ENCODE measurements around the gene PSMB5. TPM values are rescaled to one million over a fixed set of nuclear protein-coding genes. Genes with fewer than 3 reads are reported as not detected.

PSMB5 gene
- total RNA-seq, 1 experiment from 2014 or later, result 165 TPM

DNA sequence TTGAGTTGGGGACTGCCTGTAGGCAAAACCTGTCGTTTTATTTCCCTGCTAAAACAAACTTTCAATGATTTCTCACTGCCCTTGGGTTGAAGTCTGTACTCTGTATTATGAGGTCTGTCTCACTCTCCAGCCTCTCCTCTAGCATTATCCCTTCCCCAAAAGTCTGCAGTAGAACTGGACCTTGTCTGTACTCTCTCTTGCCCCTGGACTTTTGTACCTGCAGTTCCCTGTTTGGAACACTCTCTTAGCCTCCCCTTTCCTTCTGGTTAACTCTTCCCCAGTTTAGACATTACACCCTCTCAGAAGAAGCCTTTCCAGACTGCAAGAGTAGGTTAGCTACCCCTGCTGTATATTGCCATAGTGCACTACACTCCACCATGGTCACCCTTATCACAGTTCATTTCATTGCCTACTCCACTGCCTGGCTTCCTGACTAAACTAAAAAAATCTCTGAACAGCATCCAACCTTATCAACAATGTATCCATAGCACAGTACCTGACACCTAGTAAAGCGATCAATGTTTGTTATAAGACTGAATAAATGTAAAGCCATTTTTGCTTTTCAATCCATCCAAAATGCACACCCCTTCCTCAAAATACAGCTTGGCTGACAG is 48.7 kb downstream of the PSMB5 start:
- in situ Hi-C loops (cut with HindIII; ENCODE audit: low pct_unique_long_range_greater_than_20kb, low sequenced_read_pairs), result no loop called here

GRCh38 chr14:22984959-22985658 is 49.6 kb downstream of the PSMB5 start:
- no peak for DNase-seq (ENCODE audit: low read depth, low spot score)
- in situ Hi-C loops (cut with HindIII; ENCODE audit: low pct_unique_long_range_greater_than_20kb, low sequenced_read_pairs), result no loop called here

More for the DNA sequence above, 48.7 kb downstream of the PSMB5 start:
- DNase-seq (ENCODE audit: low read depth, low spot score), result no peak

GRCh38 chr14:22982477-22983245 is 52.0 kb downstream of the PSMB5 start, which contains the start of gene AJUBA:
AJUBA (minus strand) TSS chr14:22982551; CDS start chr14:22982266, 285 bp downstream.
- in situ Hi-C loops (cut with HindIII; ENCODE audit: low pct_unique_long_range_greater_than_20kb, low sequenced_read_pairs), result no loop called here
- DNase-seq (ENCODE audit: low read depth, low spot score), result peak; percentile 88

DNA sequence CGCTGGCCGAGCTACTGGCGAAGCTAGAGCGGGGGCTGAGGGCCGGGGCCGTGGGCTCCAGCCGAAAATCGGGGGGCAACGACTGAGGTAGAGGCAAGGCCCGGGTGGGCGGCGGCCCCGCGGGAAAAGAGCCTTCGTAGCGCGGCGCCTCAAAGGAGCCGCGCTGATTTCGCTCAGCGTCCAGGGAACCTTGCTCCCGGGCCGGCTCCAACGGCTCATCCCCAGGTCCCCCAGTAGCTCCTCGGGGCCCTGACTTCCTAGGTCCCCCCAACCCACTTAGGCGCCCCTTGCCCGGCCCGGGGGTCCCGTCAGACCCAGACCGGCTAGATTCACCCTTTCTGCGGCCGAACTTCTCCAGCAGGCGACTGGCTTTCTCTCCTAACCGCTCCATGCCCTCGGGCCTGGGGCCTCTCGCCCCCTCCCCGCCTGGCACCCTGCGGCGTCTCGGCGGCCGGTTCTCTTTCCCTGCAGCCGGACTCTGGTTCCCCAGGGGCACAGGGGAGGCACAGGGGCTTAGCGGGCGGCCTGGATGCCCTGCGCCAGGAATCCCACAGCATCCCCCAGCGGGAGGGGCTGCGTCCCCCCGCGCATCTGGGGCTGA is 52.7 kb downstream of the PSMB5 start:
- no peak for DNase-seq (ENCODE audit: low read depth, low spot score)
- in situ Hi-C loops (cut with HindIII; ENCODE audit: low pct_unique_long_range_greater_than_20kb, low sequenced_read_pairs), result no loop called here

DNA sequence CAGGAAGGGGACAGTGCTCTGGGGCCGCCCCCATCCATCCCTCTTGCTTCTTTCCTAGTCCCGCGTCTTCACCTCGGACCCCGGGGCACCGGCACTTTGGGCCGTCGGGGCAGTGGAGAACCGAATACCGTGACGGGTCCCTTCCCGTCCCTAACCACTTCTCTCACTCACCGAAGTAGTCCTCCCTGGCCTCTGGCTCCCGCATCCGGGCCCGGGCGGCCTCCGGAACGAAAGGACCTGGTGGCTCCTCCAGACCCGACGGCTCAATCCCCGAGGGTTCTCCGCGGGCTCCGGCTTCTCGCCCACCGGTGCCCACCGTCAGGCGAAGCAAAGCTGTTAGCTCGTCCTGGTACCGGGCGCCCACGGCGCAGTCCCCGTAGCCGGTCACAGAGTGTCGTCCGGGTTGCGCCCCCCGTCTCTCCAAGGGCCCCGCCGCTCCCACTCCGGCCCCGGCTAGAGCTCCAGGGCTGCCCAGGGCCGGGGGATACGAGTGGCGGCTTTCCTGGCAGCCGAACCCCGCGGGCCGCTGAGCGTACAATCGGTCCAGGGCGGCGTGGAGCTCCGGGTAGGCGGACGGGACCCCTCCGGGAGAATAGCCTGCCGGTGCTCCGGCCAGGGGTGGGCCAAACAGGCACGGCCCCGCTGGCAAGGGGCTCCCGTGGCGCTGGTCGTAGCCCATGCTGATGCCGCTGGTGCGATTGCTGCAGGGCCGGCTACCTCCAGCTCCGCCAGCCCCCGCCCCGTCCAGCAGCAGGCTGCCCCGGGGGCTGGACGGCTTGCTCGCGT is 53.4 kb downstream of the PSMB5 start:
- in situ Hi-C loops (cut with HindIII; ENCODE audit: low pct_unique_long_range_greater_than_20kb, low sequenced_read_pairs), result no loop called here
- no peak for DNase-seq (ENCODE audit: low read depth, low spot score)

DNA sequence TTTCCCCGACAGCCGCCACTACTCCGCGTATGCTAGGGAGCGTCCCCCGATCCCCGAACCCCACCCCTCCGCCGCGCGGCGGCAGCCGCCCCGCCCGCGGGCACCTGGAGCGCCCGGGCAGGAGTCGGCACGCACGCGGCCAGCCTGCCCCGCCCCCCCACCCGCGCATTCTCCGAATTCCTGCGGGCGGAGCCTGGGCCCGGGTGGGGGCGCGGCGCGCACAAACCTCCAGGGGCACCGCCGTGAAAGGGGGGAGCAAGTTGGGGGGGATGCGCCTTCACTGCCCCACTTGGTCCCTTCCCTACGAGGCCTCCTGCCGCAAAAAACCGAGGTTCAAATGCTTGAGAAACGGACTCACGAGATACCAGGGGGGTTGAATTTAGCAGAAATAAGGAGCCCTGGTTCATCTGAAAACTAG is 54.0 kb downstream of the PSMB5 start:
- in situ Hi-C loops (cut with HindIII; ENCODE audit: low pct_unique_long_range_greater_than_20kb, low sequenced_read_pairs), result no loop called here
- no peak for DNase-seq (ENCODE audit: low read depth, low spot score)

DNA sequence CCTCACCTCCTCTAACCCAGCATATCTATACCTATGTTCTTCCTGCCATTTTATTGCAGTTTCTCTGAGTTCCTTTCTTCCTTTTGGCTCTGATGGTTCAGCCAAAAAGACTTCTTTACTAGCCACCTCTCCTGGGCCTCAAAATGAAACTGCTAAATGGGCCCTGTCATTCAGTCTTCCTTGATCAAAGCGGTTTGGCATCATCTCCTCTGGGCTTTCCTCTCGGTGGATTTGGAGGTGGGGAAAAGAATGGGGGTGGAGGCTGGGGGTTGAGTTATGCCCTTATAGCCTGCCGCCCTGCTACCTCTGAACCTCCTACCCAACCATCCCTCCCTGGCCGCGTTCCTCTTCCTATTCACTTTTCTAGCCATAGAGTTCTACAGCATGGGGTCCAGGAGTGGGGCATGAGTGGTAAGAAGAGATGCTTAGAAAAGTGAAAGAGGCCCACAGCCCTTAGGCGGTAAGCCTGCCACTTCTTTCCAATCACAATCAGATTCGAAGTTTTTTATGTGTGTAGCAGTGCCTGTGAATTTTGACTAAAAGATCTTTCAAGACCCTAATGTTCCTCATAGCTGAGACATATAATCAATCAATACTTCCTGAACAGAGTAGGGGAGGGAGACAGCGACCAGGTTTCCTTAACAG is 54.8 kb downstream of the PSMB5 start:
- DNase-seq (ENCODE audit: low read depth, low spot score), result no peak
- in situ Hi-C loops (cut with HindIII; ENCODE audit: low pct_unique_long_range_greater_than_20kb, low sequenced_read_pairs), result no loop called here

DNA sequence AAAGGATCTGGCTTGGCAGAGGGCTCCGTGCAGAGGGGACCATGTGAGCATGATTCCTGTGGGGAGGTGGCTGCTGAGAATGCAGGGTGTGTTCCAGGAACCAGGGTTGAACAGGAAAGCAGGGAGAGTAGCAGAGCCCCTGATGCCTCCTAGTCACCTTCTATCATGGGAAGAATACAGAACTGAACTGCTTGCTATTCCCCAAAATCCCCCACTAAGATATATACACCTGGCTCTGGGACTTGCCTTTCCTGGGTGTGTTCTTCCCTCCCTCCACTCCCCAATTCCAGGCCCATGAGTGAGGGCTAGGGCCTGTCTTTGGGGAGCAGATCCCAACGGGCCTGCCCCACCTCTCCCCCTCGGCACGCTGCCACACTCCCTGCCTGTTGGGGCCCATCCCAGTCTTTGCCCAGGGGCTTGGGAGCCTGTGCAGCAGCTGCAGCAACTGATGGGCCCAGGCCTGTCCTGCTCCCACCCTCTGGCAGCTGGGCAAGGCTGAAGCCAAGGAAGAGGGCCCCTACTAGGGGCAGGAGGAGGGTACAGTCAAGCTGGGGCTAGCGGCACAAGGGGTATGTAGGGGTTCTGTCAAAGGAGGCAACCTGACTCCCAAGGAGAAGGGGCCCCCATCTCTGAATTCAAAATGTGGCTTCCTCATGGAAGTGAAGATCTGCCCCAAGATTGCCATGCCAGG is 55.6 kb downstream of the PSMB5 start:
- DNase-seq (ENCODE audit: low read depth, low spot score), result no peak
- in situ Hi-C loops (cut with HindIII; ENCODE audit: low pct_unique_long_range_greater_than_20kb, low sequenced_read_pairs), result no loop called here

- DNase-seq (ENCODE audit: low read depth, low spot score), result no peak
- in situ Hi-C loops (cut with HindIII; ENCODE audit: low pct_unique_long_range_greater_than_20kb, low sequenced_read_pairs), result no loop called here
Observed at GRCh38 chr14:22978487-22978837, 56.2 kb downstream of the PSMB5 start.

GRCh38 chr14:22977684-22978486 is 56.8 kb downstream of the PSMB5 start:
- DNase-seq (ENCODE audit: low read depth, low spot score), result no peak
- in situ Hi-C loops (cut with HindIII; ENCODE audit: low pct_unique_long_range_greater_than_20kb, low sequenced_read_pairs), result no loop called here

DNA sequence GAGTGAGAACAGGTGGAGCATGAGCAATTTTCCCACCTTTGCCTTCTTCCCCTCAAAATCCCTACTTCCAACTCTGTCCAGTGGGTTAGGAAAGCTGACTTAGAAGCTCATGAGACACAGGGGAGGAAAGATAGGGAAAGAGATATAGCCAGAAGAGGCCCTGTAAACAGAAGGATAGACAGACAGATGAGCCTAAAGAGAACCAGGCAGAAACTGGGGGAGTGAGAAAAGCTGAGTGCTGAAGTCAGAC is 57.3 kb downstream of the PSMB5 start:
- DNase-seq (ENCODE audit: low read depth, low spot score), result no peak
- in situ Hi-C loops (cut with HindIII; ENCODE audit: low pct_unique_long_range_greater_than_20kb, low sequenced_read_pairs), result no loop called here

GRCh38 chr14:22976620-22977433 is 57.9 kb downstream of the PSMB5 start:
- DNase-seq (ENCODE audit: low read depth, low spot score), result no peak
- in situ Hi-C loops (cut with HindIII; ENCODE audit: low pct_unique_long_range_greater_than_20kb, low sequenced_read_pairs), result no loop called here

Measured in SK-MEL-5 (cell line).